HS-27A (cell line): ENCODE data around the gene PRKAB2.
"Not testable (repeated sequence)": the region's sequence is repeated elsewhere in the genome, so short reads cannot be mapped to it uniquely, and the experiment has no call there.

Experiments used
- DNase-seq: peaks from one replicate; pipeline ENCODE4 v3.0.0-alpha.2; 2012; ENCODE audit warnings: low read depth, missing footprints

PRKAB2 gene

DNA sequence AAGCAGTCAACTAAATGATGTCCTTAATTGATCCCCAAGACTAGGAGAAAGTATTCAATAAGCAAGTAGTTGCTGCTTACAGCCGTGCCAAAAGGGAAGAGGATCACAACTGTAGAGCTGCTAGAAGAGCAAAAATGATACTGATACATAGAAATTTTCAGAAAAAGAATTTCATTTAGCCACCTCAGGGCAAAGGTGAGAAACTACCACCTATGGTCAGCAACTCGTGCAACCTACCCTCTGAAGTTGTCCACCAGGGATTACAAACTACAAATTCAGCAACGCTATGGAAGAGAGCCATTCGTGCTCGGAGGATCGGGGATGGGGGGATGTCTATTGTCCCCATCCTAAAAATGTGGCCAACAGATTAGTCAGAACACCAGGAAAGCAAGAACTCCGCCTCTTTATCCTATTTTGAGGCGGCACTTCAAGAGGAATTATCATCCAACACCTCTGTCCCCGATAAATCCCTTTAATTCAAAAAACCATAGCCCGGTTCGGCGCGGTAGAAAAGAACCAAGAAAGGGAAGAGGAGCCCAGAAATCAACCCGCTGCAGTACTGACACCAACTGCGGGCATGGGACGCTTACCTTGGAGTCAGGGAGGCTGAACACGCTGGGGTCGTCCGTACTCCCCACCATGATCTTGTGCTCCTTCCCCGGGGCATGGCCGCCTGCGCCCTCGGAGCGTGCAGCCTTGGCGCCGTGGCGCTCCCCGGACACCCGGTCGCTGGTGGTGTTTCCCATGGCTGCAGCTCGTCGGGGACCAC is 687 bp downstream of the PRKAB2 start:
- DNase-seq: no peak

- DNase-seq: no peak
Observed at GRCh38 chr1:147169840-147170674, 2.2 kb downstream of the PRKAB2 start.

- DNase-seq: no peak
Observed at GRCh38 chr1:147169171-147169570, 3.1 kb downstream of the PRKAB2 start.

GRCh38 chr1:147168626-147169058 is 3.6 kb downstream of the PRKAB2 start:
- no peak for DNase-seq

DNA sequence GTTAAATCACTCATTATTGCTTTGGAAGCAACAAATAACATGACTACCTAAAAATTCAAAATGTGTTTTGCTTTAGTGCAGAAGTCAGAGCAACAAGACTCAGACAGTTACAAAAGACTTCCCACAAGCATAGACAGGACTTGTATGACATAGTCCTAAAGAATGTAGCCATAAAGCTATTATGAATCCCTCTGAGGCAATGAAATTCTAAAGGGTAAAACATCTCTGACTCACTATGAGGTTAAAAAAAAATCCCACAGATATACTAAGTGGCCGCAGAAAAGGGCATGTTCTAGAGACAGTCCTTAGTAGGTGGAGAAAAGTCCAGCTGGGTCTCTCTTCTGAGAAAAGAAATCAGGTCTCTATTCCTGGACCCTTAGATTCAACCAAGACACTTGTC is 4.9 kb downstream of the PRKAB2 start:
- DNase-seq: peak; percentile 69

- no peak for DNase-seq
Observed at GRCh38 chr1:147163019-147163418, 9.3 kb downstream of the PRKAB2 start.

DNA sequence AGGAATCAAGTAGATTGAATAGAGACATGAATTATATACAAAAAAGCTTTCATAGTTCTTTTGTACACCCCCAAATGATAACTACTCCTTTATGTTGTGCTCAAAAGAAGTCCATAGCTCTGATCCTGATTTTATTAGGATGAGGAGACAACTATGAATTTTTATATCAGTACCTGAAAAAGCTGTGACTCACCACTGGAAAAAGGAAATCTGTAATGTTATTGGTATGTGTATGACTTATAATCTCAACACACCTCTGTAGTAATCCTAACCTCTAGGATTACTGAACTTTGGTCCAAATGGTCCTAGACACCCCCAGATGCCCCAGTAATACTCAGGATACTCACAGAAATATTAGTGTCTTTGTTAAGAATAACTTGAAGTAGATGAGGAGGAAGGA is 10.2 kb downstream of the PRKAB2 start:
- DNase-seq: no peak

DNA sequence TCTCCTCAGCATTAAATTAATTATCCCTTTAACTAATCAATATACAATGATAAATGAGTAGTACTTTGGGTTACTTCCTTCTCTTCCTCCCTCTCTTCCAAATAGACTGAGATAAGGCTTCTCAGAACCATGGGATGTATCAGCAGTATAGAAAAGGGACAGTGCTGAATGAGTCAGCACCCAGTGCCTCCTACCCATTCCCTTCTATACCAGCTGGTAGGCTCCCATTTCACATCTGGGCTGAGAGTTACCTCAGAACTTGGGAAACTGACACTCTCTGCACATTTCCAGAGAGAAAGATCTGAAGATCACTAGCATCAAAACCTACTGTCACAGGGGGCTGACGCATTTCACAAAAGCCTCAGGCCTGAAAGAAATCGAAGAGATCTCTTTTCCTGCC is 15.2 kb downstream of the PRKAB2 start:
- DNase-seq: not testable (repeated sequence)

DNA sequence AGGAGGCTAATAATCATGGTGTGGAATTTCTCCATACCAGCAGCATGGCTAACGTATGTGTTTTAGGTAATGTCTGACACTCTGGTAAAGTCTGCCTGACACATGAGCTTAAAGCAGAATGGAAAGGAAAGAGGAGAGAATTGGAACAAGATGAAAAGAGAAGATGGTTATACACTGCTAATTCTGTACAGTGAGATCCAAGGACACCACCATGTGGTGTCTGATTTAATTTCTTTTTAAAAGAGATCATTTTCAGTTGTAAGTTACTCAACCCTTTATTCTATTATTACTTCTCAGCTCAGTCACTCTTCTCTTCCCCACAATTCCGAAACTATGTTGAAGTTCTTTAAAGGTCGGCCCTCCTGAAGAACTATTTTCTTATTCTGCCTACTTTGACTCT is 15.6 kb downstream of the PRKAB2 start:
- DNase-seq: no peak

GRCh38 chr1:147152772-147153171 is 19.5 kb downstream of the PRKAB2 start:
- DNase-seq: no peak

- no peak for DNase-seq
Observed at GRCh38 chr1:147151244-147151643, 21.0 kb downstream of the PRKAB2 start.

DNA sequence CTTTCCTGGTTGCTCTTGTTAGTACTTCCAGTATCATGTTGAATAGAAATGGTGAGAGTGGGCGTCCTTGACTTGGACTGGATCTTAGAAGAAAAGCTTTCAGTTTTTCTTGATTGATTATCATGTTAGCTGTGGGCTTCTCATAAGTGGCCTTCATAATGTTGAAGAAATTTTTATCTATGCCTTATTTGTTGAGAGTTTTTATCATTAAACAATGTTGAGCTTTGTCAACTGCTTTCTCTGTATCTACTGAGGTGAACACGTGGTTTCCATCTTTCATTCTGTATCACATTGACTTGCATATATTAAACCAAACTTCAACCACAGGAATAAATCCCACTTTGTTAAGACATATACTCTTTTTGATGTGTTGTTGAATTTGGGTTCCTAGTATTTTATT is 29.4 kb downstream of the PRKAB2 start:
- no peak for DNase-seq

DNA sequence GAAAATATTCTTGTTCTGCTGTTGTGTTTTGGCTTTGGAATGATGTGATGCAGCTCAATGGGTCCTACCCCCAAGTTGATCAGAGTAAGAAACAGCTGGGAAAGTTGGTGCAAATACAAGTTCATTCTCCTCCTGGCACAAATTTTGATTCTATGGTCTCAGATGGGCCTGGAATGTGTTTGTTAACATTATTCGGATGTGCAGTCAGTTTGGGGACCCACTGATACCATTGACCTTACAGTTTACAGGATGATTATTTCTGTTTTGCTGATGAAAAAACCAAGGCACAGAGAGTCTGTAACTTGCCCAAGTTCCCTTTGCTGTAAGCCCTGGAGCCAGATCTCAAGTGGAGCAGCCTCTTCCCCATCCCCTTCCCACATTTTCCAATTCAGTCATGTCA is 41.5 kb downstream of the PRKAB2 start:
- DNase-seq: not testable (repeated sequence)

DNA sequence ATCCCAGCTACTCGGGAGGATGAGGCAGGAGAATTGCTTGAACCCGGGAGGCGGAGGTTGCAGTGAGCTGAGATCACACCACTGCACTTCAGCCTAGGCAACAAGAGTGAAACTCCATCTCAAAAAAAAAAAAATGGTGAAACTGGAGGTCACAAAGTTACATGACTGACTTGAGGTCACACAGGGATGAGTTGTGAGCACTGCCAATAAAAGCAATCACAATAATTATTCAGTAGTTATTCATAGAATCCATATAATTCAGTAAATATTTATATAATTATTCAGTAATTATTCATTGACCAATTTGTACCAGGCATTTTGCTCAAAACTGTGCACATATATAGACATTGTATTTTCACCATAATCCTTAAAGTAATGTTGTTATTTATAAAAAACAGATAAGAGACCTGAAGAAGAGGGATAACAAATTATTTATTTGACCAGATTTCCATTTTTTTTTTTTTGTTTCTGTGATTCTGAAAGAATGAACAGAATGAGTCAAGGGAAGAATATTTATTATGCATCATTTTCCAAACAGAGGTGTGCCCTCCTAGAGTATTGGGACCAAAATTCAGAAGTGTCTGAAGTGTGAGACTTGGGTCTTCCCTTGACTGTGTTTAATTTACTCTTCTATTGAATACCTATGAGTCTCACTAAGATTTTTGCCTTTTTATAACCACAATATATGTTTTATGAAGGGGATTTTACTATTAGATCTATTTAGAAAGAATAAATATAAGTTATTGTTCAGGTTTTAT is 43.0 kb downstream of the PRKAB2 start:
- no peak for DNase-seq

- DNase-seq: no peak
Observed at GRCh38 chr1:147124266-147124665, 48.0 kb downstream of the PRKAB2 start.

GRCh38 chr1:147117109-147117508 is 55.2 kb downstream of the PRKAB2 start:
- DNase-seq: no peak

DNA sequence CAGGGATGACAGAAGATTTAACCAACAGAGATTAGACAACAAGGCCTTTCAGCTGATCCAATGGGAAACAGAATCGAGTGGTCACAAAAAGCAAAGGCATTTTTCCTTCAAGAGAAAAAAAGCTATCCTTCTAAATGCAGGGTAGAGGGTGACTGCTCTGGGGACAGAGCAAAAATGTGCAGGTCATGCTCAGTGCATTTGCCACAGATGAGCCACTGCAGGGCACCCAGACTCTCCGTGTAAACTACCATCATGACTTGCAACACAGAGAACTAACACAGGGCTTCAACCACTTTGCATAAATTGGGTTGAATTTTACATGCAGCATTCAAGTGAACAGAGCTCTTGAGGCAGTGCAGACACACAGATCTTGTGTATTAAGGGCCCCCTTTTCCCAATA is 56.8 kb downstream of the PRKAB2 start:
- no peak for DNase-seq

DNA sequence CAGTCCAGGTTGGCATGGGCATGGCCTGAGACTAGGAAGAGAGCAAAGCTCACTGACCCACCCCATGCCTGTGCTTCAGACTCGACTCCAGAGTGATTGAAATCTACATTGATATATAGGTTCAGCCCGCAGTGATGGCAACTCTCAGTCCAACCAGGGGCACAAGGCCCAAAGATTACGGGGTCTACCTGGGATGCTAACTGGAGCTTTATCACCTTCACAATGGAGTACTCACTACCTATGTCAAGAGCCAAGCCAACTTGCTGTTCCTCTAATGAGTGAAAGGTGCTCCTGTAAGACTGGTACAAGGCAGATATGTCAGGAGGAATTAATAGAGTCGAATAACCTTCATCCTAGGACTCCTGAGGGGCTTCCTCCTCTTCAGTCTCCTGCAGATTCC is 57.2 kb downstream of the PRKAB2 start:
- DNase-seq: not testable (repeated sequence)

- not testable (repeated sequence) for DNase-seq
Observed at GRCh38 chr1:147114353-147114752, 57.9 kb downstream of the PRKAB2 start.

GRCh38 chr1:147111381-147112130 is 60.7 kb downstream of the PRKAB2 start:
- DNase-seq: no peak

DNA sequence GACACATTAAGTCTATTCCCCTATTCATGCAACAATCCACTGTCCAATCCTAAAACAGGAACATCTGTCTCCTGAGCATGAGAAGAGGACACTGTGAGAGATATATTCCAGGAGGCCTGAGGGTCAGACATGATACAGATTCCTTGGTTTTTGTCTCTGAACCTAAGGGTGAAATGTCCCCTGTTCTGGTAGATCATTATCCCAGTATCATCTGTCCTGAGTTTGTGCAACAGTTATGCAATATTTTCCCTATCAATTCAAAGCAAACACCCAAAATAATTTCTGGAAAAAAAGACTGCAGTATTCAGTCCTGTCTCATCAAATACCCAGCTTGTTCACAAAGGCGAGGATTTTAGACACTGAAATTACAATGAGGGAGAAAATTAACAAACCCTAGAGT is 61.4 kb downstream of the PRKAB2 start:
- DNase-seq: no peak

DNA sequence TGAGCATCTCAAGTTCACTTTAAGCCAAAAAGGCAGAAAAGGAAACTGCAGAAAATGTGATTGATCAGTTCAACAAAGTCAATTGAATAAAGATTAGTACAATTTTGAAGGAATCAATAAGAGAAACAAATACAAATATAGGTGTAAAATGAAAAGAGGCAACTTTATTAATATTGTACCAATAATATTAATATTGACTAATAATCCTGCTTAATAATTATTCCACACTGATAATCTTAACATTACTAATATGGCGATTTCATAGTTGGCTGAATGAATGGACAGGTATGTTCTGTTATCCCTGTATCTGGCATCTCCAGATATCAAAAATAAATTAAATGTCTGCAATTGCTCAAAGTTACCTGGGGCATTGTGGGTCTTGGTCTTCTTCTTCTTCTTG is 61.8 kb downstream of the PRKAB2 start:
- no peak for DNase-seq
